ENCODE measurements around the gene SPINT4. TPM values are rescaled to one million over a fixed set of nuclear protein-coding genes. Genes with fewer than 3 reads are reported as not detected.

The SPINT4 gene
- total and polyA plus RNA-seq, 2 of the 8 experiments (the other 6 are each of a cell fraction or from before 2014, with no cell fraction given): not detected

- Histone ChIP-seq H3K23ac (ENCODE audit: insufficient read length) (no peak overlapping the region), H2BK120ac (replicated peaks; ENCODE audit: low read depth, low read length) (no peak overlapping the region), H2AFZ (ENCODE audit: low read length) (no peak overlapping the region), H3K23me2 (ENCODE audit: low read depth, low read length) (no peaks in the 10 kb centered on the region), H4K20me1 (replicated peaks in 1 of 2; ENCODE audit: control insufficient read depth in 1 of 2, insufficient read depth in 2 of 2, low read length in 2 of 2) (no peaks in the 10 kb centered on the region), H2BK5ac (ENCODE audit: low read depth, low read length) (no peak overlapping the region), H3K14ac (ENCODE audit: insufficient read length) (no peak overlapping the region), H3K27me3 (replicated peaks in 1 of 4; ENCODE audit: control insufficient read depth in 3 of 4, extremely low read depth in 1 of 4, insufficient read depth in 3 of 4, low read length in 3 of 4) (no peaks in the 10 kb centered on the region), H3K18ac (ENCODE audit: extremely low read depth, low read length) (no peak overlapping the region), H3K4me1 (replicated peaks in 1 of 4; ENCODE audit: control insufficient read depth in 3 of 4, insufficient read depth in 4 of 4, low read length in 3 of 4) (no peaks in the 10 kb centered on the region), H3K9ac (replicated peaks in 1 of 4; ENCODE audit: extremely low read depth in 1 of 4, low read depth in 3 of 4, low read length in 3 of 4) (no peak overlapping the region), H3K36me3 (ENCODE audit: control insufficient read depth in 2 of 4, insufficient read depth in 4 of 4, low read length in 3 of 4) (peaks cover 0 to 3% (median 0%) of the 10 kb centered on the region in 4 experiments; a peak in 1 of 8 replicates), H3K4ac (replicated peaks; ENCODE audit: insufficient read length, low read depth, low read length) (no peak overlapping the region), H3K4me3 (ENCODE audit: extremely low read depth in 1 of 4, insufficient read depth in 2 of 4, low read depth in 3 of 4, low read length in 4 of 4) (no peak overlapping the region), H3K79me1 (ENCODE audit: low read depth, low read length) (no peaks in the 10 kb centered on the region), H2BK12ac (ENCODE audit: low read depth, low read length) (no peak overlapping the region), H3K4me2 (ENCODE audit: insufficient read depth in 1 of 2, low read depth in 2 of 2, low read length in 2 of 2) (no peak overlapping the region), H3K9me3 (ENCODE audit: insufficient read depth in 2 of 2, low read depth in 1 of 2, low read length in 1 of 2) (peaks cover 9 to 11% of the 10 kb centered on the region in 2 experiments; a peak in 3 of 4 replicates), H3K79me2 (ENCODE audit: control insufficient read depth in 1 of 2, insufficient read depth in 2 of 2, low read length in 2 of 2) (no peaks in the 10 kb centered on the region), H4K91ac (replicated peaks; ENCODE audit: insufficient read length, low read length) (no peak overlapping the region), H2AK5ac (ENCODE audit: low read depth, low read length) (no peak overlapping the region), H3K27ac (ENCODE audit: low read depth, low read length) (no peak overlapping the region), H2BK20ac (ENCODE audit: low read length) (no peak overlapping the region), H4K8ac (ENCODE audit: extremely low read depth, insufficient read depth, low read length) (no peak overlapping the region), H4K5ac (ENCODE audit: insufficient read length, low read depth, low read length) (no peak overlapping the region), H2BK15ac (ENCODE audit: low read length) (no peak overlapping the region), H3K56ac (replicated peaks; ENCODE audit: insufficient read length, low read depth, low read length) (no peak overlapping the region)
- CTCF ChIA-PET (ENCODE audit: partially characterized antibody): interaction anchor here (0.6 kb wide), 1 partner anchor 54 kb away, joined by 3 read pairs; no protein-coding TSS in a partner anchor
- DNase-seq (ENCODE audit: low read depth in 1 of 2, low spot score in 2 of 2) (no peak), FAIRE-seq (no peak)
- 81% methylated on average over 6 of the region's 8 CpGs; no CpG with 5 or more reads in 1 of the 2 experiments for WGBS, 2 experiments (ENCODE audit: extremely low coverage in 1 of 2, insufficient coverage in 1 of 2, insufficient read length in 1 of 2, insufficient replicate concordance in 2 of 2, low coverage in 1 of 2, low lambda C conversion rate in 2 of 2, missing lambda C conversion rate in 1 of 2)
- POLR2A ChIA-PET (ENCODE audit: partially characterized antibody): no interaction called here
- TF ChIP-seq RBBP5 (IDR thresholded peaks at IDR 0.05; ENCODE audit: borderline replicate concordance, low read depth, low read length) (no peak), SIX5 (IDR thresholded peaks at IDR 0.05; ENCODE audit: low read depth, low read length) (no peak)
Measured at GRCh38 chr20:45735552-45735951, 13.4 kb downstream of the SPINT4 start.

All from H1 (cell line).